OCI-LY7 (cell line): ENCODE results near the gene PRL.

Source experiments
- CTCF ChIP-seq: fragments of 200-600 bp; sonication (generic); conservative IDR thresholded peaks from 2 replicates; pipeline ENCODE4 v1.5.1; 2014; ENCODE audit warnings: mild to moderate bottlenecking, antibody characterized with exemption, low read length, moderate library complexity, mixed read lengths
- EZH2phosphoT487 ChIP-seq: fragments of 200-600 bp; sonication (generic); IDR thresholded peaks from 2 replicates; pipeline ENCODE4 v1.6.1; 2018; ENCODE audit warnings: low read depth, borderline replicate concordance, mild to moderate bottlenecking, mixed run types, antibody characterized with exemption, low read length, moderate library complexity, mixed read lengths

DNA sequence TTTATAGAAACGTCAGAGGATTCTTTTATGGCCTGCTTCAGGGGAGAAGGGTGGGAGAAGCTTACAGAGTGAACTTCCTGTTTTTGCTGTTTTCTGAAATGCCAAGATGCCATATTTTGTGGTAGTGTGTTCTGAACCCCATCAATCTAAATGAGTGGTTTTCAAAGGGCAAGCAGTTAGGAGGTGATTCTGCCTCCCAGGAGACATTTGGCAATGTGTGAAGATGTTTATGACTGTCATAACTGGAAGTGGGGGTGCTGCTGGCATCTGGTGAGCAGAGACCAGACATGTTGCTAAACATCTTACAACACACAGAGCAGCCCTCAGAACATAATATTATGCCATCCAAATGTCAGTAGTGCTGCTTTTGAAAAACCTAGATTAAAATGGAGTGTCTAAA, 6.0 kb upstream of the PRL start:
- TF ChIP-seq CTCF (no peak), EZH2phosphoT487 (no peak)
